ENCODE results near the gene CPNE5.

GRCh38 chr6:36840432-36841403 lies 1.5 kb upstream of the CPNE5 start:
- no peak for TF ChIP-seq CTCF (IDR thresholded peaks at IDR 0.05)
- no peak for TF ChIP-seq SIN3A (IDR thresholded peaks at IDR 0.05; ENCODE audit: borderline replicate concordance, insufficient read depth, low read depth, low read length)
- no peak for TF ChIP-seq POLR2AphosphoS5 (IDR thresholded peaks at IDR 0.05; ENCODE audit: low read depth, low read length)
- TF ChIP-seq TCF7L2 (IDR thresholded peaks at IDR 0.05; ENCODE audit: low read depth, low read length): no peak

All from Panc1 (cell line).